GM19035 (cell line): ENCODE results near the gene ENOX1.

Experiments used
- ATAC-seq: cut with Tn5 transposase; IDR thresholded peaks from one replicate; pipeline ENCODE4 v1.9.1; 2021; ENCODE audit not compliant: unreplicated experiment

The ENOX1 gene

DNA sequence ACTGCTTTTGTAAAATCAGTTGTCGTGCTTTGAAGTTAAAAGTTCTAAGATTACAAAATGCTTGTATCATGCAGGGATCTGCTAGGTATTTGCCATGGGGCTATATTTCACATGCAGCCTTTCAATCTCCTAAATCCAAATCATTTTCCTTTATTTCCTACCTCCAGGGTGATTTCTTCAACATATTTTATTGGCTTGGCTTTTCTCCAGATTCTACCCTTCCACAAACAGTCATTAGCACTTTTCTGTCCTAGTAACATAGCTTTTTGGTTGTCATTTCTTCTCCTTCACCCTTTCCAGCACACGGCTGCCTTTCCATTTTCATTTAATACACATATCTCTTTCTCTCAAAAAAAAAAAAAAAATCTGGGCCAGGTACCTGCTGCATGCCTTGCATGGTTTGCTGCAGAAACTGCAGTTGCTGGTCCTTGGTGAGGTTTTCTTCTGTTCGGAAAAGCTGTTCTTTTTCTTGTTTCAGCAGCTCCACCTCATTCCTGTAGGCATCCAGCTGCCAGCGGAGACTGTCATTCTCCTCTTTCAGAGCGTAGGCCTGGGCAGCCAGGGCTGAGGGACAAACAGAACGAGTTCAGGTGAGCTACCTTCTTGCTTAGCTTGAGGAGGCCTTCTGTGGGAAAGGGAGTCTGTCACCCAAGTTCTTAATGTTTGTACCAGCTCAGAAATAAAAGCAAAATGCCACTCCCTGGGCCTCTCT lies 488.6 kb downstream of the ENOX1 start:
- ATAC-seq: no peak

- no peak for ATAC-seq
Measured at GRCh38 chr13:43295825-43296564, 490.8 kb downstream of the ENOX1 start.

DNA sequence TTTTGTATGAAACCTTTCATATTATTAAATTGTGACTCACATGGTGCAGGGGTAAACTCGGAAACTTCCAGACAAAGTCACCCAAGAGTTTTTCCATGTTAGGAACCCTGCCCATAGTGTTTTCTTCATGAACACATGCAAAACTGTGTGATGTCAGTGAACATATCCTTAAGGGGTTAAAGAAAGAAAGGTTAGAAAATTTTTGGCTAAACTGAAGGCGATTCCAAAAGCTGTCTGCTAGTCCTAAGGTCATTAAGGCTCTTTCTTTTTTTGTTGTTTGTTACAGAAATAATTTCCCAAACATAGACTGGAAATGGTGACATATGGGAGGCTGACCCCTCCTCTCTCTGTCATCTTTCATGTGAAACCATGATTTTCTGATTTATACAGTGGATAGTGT lies 491.5 kb downstream of the ENOX1 start:
- no peak for ATAC-seq

GRCh38 chr13:43294412-43294811 lies 492.4 kb downstream of the ENOX1 start:
- ATAC-seq: no peak

- ATAC-seq: no peak
Measured at GRCh38 chr13:43293986-43294385, 492.8 kb downstream of the ENOX1 start.

- ATAC-seq: no peak
Measured at GRCh38 chr13:43293561-43293960, 493.2 kb downstream of the ENOX1 start.

GRCh38 chr13:43293008-43293407 lies 493.8 kb downstream of the ENOX1 start:
- no peak for ATAC-seq

- ATAC-seq: no peak
Measured at GRCh38 chr13:43291287-43292060, 495.3 kb downstream of the ENOX1 start.

DNA sequence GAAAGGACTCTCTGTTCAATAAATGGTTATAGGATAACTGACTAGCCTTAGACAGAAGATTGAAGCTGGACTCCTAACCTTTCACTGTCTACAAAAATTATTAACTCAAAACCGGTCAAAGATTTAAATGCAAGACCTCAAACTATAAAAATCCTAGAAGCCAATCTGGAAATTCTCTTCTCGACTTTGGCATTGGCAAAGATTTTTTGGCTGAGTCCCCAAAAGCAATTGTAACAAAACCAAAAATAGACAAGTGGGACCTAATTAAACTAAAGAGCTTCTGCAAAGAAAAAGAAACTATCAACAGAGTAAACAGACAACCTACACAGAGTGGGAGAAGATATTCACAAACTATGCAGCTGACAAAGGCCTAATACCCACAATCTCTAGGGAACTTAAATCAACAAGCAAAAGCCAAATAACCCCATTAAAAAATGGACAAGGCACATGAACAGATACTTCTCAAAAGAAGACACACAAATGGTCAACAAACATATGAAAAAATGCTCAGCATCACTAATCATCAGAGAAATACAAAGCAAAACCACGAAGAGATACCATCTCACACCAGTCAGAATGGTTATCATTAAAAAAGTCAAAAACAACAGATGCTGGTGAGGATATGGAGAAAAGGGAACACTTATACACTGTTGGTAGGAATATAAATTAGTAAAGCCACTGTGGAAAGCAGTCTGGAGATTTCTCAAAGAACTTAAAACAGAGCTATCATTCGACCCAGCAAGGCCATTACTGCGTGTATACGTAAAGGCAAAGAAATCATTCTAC lies 497.1 kb downstream of the ENOX1 start:
- ATAC-seq: no peak

DNA sequence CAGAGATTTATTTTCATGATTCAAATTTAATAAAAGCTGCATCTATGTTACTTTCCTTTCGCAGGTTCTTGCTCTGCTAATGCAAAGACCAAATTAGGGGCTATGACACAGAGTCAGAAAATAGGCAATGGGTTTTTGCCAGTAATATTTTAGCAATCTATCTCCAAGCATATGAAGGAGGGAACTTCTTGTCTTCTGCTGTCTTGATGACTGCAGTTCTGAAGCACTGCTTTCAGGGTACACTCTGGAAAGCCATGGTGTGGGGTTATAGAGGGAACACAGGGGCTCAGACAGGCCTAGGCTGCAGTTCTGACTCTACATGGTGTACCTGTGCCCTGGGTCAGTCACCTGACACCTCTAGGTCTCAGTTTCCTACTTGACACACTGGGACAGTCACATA lies 500.0 kb downstream of the ENOX1 start:
- no peak for ATAC-seq

DNA sequence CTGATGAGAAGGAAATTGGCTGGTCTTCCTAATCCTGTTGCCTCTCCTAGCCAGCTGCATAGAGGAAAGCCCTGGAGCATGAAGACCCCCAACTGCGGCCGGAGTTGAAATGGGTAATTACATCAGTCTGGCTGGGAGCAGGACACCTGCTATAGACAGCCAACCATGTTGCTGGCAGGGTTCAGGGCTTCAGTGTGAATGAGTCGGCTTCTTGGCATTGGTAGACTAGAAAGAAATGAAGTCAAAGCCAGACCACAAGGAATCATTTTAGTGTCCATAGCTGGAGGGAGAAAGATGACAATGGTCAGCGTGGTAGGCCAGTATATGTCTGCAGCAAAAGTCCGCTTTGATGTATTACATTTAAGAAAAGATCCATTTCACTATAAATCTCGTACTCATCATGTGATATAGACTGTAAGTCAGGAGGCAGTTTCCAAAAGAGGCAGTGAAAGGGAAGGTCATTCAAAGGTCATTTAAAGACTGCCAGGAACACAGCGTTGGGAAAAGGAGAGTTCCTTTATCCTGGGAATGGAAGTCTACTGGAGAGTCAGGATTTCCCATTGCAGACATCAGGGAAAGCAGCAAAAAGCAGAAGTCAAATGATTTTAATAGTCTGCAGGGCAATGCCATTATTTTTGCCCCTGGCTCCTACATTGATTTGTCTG lies 500.7 kb downstream of the ENOX1 start:
- no peak for ATAC-seq

DNA sequence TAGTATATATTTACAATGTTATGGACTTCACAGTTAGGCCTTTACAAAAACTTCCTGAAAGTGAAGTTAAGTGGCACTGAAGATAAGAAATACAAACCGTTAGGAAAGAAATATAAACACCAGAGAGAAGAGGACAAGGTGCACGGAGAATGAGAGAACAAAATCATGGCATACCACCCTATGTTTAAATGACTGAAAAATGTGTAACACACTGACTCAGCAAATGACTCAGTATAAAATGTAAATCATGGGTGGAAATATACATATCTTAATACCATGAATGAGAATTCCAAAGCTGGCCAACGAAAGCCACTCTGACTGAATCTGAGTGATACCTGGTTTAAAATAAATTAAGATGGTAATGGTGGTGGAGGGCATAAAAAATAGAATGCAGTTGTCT lies 502.6 kb downstream of the ENOX1 start:
- no peak for ATAC-seq

DNA sequence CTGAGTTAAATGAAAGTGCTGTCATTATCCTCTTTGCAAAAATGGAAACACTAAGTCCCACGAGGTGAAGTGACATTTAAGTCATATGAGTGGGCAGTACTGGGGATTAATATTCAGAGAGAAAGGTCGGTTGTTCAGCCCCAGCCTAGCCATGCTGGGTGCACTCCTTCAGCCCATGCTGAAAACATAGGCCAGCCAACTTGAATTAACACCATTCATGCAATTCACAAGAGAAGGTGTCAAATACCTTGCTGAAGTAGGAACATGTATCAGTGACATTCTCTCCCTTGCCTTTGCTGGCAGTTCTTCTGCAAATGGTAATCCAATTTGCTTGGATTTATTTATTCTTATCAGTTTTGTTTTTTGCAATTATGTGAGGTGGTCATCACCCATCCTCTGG lies 507.1 kb downstream of the ENOX1 start:
- ATAC-seq: no peak

GRCh38 chr13:43278127-43278526 lies 508.6 kb downstream of the ENOX1 start:
- ATAC-seq: no peak

DNA sequence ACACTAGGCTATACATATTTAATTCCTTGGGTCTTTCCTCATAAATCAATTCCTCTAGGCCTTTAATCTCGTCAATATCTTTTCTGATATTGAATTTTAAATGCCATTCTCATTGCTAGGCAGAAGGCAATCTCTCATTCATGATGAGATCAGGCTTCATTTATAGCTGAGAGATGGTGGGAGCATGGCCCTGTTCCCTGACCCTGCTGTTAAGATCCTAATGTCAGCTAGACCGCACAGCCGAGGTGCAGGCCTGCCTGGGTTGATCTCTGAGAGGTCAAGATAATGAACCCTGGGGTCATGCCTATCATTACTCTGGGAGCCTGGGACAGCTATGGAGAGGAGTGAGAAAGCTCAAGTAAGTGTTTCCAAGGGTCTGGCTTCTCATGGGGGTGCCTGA lies 509.6 kb downstream of the ENOX1 start:
- no peak for ATAC-seq

DNA sequence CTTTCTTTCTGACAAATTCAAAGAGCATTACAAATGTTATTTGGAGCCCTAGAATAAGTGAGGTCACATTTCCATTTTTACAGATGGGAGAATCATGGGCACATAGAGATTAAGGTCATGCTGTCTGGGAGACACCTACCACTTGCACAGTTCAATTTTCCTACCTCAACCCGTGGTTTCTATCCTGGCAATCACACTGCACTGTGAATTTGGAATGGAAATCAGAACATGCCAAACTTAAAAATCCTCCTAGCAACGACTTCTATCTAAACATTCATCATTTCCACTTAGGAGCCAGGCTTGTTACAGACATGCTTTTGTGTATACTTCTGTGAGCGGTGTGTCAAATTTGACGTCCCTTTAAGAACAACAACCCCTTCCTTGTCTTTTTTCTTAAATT lies 511.9 kb downstream of the ENOX1 start:
- no peak for ATAC-seq

- no peak for ATAC-seq
Measured at GRCh38 chr13:43273362-43273761, 513.4 kb downstream of the ENOX1 start.

DNA sequence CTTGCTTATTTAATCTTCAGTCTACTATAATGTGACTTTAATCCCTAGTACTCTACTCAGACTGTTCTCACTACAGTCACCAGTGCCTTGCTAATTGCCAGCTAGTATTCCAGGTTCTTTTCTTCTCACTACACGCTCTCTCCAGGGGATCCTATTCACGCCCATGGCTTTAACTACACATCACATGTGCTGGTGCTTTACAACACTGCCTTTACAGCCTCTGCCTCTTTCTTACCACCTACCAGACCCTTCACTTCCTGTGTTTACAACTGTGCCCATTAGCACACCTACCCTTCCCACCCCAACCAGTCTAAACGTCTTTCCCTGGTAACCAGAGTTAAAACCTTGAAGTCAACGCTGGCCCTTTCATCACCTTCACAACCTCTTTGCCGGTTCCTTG lies 513.9 kb downstream of the ENOX1 start:
- ATAC-seq: no peak

GRCh38 chr13:43271152-43271551 lies 515.6 kb downstream of the ENOX1 start:
- ATAC-seq: no peak

GRCh38 chr13:43270130-43270830 lies 516.5 kb downstream of the ENOX1 start:
- ATAC-seq: no peak
